ENCODE results near the gene INTS1.

Gene INTS1

DNA sequence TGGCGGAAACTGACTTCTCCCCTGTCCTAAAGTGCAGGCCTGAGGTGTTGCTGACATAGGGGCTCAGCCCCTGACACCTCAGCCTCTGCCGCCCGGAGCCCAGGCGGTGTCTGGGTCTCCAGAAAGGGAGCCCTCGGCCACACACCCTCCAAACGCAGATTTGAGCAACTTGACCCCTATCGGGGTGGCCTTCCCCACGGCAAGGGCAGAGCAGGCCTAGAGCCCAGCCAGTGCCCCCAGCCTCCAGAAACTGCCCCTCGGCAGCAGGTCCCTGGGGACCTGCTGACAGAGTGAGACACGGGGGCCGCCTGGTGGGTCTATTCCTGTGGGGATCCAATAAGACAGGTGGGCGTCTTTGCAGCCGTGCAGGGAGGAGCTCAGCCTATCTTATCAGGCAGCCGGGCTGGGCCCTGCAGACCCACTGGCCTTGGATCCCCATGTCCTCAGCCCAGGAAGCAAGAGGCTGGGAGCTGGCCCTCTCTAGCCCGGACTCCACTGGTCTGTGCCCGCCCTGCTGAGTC lies 40.8 kb upstream of the INTS1 start:
- Mint-ChIP-seq H3K27ac (no peak overlapping the region), H3K9me3 (no peaks in the 10 kb centered on the region), H3K4me1 (no peaks in the 10 kb centered on the region), H3K4me3 (no peak overlapping the region), H3K36me3 (ENCODE audit: low read depth) (no peaks in the 10 kb centered on the region), H3K27me3 (no peaks in the 10 kb centered on the region)
- DNase-seq: no peak
- ATAC-seq: no peak

DNA sequence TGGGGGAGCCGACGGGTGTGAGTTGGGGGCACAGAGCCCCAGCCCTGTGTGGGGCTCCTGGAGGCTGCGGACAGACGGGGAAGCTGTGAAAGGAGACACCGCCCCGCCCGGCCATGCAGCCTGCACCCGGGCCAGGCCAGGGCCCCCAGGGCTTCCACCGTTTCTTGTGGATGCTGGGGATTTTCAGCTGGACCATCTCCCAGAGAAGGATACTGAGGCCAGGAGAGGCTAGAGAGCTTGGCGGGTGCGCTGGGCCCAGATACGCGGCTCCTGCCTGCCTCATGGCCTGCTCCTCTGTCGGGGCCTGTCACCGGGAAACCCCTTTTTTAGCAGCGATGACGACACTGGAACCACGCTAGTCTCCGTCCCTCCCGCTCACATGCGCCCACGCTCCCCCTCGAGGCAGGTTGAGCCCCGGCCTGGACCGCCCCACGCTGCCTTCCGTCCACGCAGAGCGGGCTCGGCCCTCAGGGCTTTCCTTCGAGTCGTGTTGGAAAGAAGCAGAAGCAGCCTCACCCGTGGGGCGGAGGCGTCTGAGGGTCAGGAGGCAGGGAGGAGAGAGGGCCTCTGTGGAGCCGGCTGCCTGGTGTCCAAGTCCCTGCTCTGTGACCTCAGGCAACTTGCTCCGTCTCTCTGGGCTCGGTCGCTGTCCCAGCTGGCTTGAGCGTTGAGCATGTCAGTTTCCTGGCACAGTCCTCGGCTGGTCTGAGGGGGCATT lies 40.1 kb upstream of the INTS1 start:
- no peaks in the 10 kb centered on the region for H3K4me1 Mint-ChIP-seq
- no peaks in the 10 kb centered on the region for H3K36me3 Mint-ChIP-seq (ENCODE audit: low read depth)
- ATAC-seq: no peak
- no peaks in the 10 kb centered on the region for H3K9me3 Mint-ChIP-seq
- DNase-seq: no peak
- H3K27ac Mint-ChIP-seq: no peak overlapping the region
- H3K27me3 Mint-ChIP-seq: no peaks in the 10 kb centered on the region
- no peak overlapping the region for H3K4me3 Mint-ChIP-seq

DNA sequence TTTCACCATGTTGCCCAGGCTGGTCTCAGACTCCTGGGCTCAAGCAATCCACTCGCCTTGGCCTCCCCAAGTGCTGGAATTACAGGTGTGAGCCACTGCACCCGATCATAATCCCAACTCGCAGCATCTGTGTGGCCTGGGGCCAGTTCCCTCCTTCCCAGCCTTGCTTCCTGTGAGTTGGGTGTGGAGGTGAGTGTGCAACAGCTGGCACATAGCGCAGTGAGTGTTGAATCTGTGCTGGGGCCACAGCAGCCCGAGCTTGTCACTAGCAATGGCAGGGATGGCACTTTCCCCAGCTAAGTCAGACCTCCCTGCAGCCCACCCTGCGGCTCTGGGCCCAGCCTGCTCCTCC lies 39.6 kb upstream of the INTS1 start:
- no peaks in the 10 kb centered on the region for H3K4me1 Mint-ChIP-seq
- no peaks in the 10 kb centered on the region for H3K9me3 Mint-ChIP-seq
- no peaks in the 10 kb centered on the region for H3K36me3 Mint-ChIP-seq (ENCODE audit: low read depth)
- ATAC-seq: no peak
- H3K27ac Mint-ChIP-seq: no peak overlapping the region
- no peak overlapping the region for H3K4me3 Mint-ChIP-seq
- no peak for DNase-seq
- no peaks in the 10 kb centered on the region for H3K27me3 Mint-ChIP-seq

DNA sequence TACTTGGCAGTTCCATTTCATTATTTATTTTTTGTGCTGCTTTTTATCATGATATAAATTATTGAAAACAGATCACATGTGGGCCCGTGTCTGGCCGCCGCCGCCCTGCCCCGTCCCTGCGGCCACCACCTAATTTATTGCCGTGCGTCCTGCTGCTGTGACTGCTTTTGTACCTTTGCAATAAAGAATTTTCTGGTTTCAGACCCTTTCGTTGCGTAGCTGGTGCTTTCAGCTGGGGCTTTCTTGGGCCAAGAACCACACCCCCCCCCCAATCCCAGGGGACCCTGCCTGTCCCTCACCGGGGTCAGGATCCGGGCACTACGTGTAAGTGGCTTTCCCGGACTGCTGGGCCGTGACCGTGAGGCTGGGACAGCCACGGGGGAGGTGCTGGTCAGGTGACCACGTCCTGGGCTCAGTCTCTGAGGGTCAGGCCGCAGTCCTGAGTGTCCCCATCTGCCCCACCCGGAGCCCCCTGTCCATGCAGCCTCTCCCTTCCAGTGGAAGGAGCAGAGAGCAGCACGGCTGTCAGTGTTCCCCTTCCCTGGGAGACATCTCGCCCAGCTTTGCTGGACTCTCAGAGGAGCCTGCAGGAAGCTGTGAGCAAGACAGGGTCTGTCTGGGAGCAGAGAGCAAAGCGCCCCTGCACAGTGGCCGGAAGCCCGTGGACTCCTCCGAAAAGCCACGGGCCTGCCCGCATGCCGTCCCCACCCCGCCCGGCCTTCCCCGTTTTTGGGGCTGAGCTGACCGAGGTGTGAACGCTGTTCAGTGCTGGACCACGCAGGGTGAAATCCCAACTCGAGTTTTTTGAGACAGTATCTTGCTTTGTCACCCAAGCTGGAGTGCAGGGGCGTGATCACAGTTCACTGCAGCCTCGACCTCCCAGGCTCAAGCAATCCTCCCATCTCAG lies 38.9 kb upstream of the INTS1 start:
- Mint-ChIP-seq H3K27ac (no peak overlapping the region), H3K27me3 (no peaks in the 10 kb centered on the region), H3K36me3 (ENCODE audit: low read depth) (no peaks in the 10 kb centered on the region), H3K9me3 (no peaks in the 10 kb centered on the region), H3K4me3 (no peak overlapping the region), H3K4me1 (no peaks in the 10 kb centered on the region)
- ATAC-seq (no peak), DNase-seq (no peak)

DNA sequence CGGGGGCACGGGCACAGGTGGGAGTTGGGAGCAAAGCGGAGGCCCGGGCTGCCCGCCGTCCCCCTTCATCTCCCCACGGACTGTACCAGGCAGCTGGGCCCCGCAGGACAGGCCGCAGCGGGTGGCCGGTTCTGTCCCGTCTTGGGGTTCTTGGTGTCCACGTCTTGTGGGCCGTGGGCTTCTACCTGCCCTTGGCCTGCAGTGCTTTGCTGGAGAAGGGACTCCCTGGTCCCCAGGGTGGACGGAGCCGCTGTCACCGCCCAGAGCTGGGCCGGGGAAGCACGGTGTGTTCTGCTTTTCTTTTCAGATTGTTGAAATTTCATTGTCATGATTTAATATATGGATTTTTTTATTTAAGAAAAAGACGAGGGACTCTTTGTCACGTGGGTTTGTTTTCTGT lies 38.1 kb upstream of the INTS1 start:
- Mint-ChIP-seq H3K9me3 (no peaks in the 10 kb centered on the region), H3K4me3 (no peak overlapping the region), H3K4me1 (peaks cover 2% of the 10 kb centered on the region), H3K36me3 (ENCODE audit: low read depth) (peaks cover 1% of the 10 kb centered on the region), H3K27me3 (no peaks in the 10 kb centered on the region), H3K27ac (no peak overlapping the region)
- DNase-seq (no peak), ATAC-seq (no peak)

DNA sequence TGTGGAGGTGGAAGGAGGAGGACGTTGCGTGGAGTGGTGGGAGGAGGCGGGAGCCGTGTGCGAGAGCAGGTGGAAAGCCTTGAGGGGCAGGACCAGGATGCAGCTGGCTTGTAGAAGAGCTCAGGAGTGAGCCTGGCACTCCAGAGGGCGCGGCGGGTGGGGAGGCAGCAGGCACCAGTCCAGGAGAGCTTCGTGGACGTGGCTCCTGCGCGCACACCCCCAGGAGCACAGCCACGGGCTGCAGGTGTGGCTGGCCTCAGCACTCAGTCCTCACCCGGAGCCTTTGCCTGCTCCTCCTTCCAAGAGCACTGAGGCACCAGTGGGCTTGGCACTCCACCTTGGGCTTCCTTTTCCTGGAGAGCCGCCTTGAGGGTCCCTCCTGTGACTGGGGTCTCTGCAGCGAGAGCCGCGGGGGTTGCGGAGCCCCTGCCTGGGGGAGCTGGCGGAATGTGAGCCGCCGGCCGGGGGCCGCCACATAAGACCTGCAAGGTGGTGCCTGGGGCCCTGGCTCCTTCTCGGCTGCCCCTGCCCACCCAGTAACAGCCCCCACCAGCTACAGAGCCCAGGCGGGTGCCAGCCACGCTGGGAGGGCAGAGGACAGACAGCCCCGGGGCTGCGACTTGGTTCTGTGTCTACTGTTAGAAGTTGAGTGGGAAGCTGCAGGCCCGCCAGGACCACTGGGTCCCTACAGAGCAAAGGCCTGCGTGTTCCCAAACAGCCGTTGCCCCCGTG lies 37.4 kb upstream of the INTS1 start:
- H3K4me1 Mint-ChIP-seq: peaks cover 2% of the 10 kb centered on the region
- no peak overlapping the region for H3K4me3 Mint-ChIP-seq
- H3K27ac Mint-ChIP-seq: no peak overlapping the region
- ATAC-seq (no peak), DNase-seq (no peak)
- H3K9me3 Mint-ChIP-seq: no peaks in the 10 kb centered on the region
- no peaks in the 10 kb centered on the region for H3K27me3 Mint-ChIP-seq
- peaks cover 1% of the 10 kb centered on the region for H3K36me3 Mint-ChIP-seq (ENCODE audit: low read depth)

DNA sequence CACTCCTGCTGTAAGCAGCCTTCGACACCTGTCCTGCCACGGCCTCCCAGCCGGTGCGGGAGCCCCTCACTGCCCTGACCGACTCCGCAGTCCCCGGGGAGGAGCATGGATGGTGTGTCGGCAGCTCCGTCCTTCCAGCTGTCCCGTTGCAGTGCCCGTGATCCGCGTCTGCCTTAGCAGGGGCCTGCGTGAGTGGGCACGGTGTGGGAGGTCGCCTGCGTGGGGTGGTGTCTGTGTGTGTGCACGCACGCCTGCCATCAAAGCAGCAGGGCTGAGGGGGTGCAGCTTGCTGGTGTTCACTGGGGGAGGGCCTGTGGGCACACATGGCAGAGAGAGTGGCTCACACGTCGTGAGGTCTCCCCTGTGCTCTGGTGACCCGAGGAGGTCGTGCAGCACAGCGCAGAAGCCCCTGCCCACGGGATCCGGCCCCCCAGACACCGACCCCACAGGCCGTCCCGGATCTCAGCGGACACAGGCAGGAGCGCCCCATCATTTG lies 36.6 kb upstream of the INTS1 start:
- Mint-ChIP-seq H3K27me3 (no peaks in the 10 kb centered on the region), H3K4me3 (no peak overlapping the region), H3K27ac (no peak overlapping the region), H3K36me3 (ENCODE audit: low read depth) (peaks cover 1% of the 10 kb centered on the region), H3K9me3 (no peaks in the 10 kb centered on the region), H3K4me1 (peaks cover 6% of the 10 kb centered on the region)
- DNase-seq (no peak), ATAC-seq (no peak)

DNA sequence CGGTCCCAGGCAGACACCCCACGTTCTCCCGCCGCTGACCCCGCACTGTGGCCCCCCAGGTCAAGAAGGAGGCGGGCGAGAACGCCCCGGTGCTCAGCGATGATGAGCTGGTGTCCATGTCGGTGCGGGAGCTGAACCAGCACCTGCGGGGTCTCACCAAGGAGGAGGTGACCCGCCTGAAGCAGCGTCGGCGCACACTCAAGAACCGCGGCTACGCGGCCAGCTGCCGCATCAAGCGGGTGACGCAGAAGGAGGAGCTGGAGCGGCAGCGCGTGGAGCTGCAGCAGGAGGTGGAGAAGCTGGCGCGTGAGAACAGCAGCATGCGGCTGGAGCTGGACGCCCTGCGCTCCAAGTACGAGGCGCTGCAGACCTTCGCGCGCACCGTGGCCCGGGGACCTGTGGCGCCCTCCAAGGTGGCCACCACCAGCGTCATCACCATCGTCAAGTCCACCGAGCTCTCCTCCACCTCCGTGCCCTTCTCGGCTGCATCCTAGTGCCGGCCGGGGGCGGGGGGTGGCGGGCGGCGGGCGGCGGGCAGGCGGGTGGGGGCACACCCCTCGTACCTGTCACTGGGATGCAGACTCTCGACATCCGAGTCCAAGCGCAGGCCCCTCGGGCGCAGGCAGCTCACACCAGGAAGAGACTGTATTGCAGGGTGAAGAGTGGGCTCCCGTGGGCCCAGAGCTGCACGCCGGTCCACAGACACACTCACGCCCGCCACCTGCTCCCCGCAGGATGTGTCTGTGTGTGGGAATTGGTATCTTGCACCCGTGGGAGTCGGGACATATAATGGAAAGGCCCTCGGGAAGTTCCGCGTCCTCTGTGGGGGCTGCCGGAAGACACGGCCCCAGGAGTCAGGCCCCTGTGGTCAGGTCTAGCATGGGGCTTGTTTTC lies 35.9 kb upstream of the INTS1 start:
- Mint-ChIP-seq H3K9me3 (no peaks in the 10 kb centered on the region), H3K27me3 (no peaks in the 10 kb centered on the region), H3K4me3 (no peak overlapping the region), H3K36me3 (ENCODE audit: low read depth) (peaks cover 1% of the 10 kb centered on the region), H3K27ac (no peak overlapping the region), H3K4me1 (peaks cover 6% of the 10 kb centered on the region)
- DNase-seq (no peak), ATAC-seq (no peak)

DNA sequence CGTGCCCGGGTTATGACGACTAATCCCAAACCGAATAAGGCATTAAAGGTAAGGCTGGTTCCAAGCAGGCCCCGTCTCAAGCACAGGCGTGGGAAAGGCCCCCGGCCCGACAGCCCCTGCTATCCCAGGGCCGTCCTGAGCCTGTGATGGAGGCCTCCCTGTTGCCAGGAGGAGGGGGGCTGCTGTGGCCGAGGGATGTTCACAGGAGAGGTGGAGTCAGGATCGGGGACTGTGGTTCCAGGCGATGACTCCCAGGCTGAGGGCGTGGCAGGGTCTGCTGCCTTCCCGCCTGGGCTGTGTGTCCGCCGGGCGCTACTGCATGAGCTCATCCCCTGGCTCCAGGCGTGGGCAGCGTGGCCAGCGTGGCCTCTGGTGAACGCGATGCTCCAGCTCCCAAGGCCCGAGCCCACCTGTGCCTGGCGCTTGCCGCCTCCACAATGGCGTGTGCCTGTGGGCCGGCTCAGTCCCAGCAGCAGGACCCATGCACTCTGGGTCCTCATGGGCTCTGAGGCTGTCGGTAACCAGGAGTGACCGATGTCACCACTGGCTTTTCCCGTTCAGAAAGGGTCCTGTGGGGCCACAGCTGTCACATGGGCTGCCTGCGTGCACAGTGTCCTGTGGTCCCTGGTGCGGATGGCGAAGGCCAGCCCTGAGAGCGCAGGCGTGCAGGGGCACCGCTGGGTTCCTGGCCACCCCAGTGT lies 35.1 kb upstream of the INTS1 start:
- peaks cover 10% of the 10 kb centered on the region for H3K4me1 Mint-ChIP-seq
- no peaks in the 10 kb centered on the region for H3K27me3 Mint-ChIP-seq
- no peak overlapping the region for H3K27ac Mint-ChIP-seq
- no peaks in the 10 kb centered on the region for H3K9me3 Mint-ChIP-seq
- peaks cover 1% of the 10 kb centered on the region for H3K36me3 Mint-ChIP-seq (ENCODE audit: low read depth)
- no peak for DNase-seq
- H3K4me3 Mint-ChIP-seq: no peak overlapping the region
- ATAC-seq: no peak

DNA sequence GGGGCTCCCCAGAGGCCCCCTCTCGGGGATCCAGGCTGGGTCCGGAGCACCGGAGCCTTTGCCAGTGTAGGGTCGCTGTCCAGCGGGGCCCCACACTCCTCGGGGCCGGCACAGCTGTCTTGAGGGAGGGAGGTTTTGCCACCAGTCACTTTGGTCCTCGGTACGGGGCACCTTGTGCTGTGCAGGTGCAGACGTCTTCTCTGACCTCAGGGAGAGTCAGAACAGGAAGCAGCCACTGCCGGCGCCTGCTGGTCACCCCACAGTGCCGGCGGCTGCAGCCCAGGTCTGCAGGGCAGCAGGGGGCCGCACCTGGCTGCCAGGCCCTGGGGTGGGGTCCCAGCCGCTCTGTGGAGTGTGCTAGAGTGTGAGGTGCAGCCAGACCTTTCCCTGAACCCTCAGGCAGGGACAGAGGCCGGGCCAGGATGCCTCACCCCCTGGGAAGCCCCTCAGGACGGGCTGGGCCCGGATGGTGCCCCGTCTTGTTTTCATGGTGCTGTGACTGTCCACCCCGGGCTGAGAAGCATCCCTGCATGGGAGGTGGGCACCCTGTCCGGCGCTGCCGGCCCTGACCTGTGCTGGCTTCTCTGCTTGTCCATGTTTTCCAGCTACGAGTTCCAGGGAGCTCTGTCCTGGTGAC lies 34.5 kb upstream of the INTS1 start:
- Mint-ChIP-seq H3K9me3 (no peaks in the 10 kb centered on the region), H3K27ac (no peak overlapping the region)

DNA sequence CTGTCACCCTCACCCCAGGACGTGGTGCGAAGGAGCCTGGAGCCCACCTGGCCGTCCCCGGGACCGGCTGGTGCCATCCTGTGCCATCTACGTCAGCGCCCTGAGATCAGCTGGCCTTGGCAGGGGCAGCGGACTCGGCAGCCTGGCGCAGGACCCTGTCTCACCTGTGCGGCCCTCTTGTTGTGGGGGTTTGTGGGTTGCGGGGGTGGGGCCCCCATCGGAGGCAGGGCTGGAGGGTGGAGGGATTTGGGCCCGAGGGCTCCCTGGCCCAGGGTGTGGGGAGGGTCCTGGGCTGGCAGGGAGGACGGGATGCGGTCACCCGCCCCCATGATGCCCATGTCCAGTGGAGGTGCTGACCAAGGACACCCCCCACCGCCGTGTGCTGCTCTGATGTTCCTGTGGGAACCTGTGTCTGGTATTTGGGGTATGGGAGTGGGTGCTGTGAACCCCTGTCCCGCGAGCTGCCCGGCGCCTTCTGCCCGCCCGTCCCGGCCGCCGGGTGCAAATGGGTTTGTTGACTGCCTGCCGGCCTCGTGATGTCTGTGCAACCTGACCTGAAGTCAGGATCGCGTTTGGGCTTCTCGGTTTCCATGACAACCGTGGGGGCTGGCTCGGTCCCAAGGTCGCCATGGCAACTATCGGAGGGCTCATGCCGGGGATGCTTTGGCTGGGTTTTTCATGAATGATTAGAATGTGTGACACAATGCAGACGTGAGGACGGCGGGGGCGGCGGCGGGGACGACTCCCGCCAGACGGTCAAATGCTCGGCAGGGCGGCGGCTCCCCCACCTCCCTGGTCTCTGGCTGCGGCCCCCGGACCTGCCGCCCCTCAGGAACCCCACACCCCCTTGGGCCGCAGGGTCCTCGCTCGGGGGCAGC lies 33.6 kb upstream of the INTS1 start:
- H3K27ac Mint-ChIP-seq: peak overlapping the region; percentile 77
- no peaks in the 10 kb centered on the region for H3K9me3 Mint-ChIP-seq
- no peaks in the 10 kb centered on the region for H3K27me3 Mint-ChIP-seq
- peaks cover 1% of the 10 kb centered on the region for H3K36me3 Mint-ChIP-seq (ENCODE audit: low read depth)
- DNase-seq (no peak), ATAC-seq (no peak)
- H3K4me3 Mint-ChIP-seq: no peak overlapping the region
- peaks cover 21% of the 10 kb centered on the region for H3K4me1 Mint-ChIP-seq

More for the DNA sequence above, 34.5 kb upstream of the INTS1 start:
- peaks cover 1% of the 10 kb centered on the region for H3K36me3 Mint-ChIP-seq (ENCODE audit: low read depth)
- H3K4me3 Mint-ChIP-seq: no peak overlapping the region
- peaks cover 12% of the 10 kb centered on the region for H3K4me1 Mint-ChIP-seq
- ATAC-seq (no peak), DNase-seq (no peak)
- H3K27me3 Mint-ChIP-seq: no peaks in the 10 kb centered on the region

DNA sequence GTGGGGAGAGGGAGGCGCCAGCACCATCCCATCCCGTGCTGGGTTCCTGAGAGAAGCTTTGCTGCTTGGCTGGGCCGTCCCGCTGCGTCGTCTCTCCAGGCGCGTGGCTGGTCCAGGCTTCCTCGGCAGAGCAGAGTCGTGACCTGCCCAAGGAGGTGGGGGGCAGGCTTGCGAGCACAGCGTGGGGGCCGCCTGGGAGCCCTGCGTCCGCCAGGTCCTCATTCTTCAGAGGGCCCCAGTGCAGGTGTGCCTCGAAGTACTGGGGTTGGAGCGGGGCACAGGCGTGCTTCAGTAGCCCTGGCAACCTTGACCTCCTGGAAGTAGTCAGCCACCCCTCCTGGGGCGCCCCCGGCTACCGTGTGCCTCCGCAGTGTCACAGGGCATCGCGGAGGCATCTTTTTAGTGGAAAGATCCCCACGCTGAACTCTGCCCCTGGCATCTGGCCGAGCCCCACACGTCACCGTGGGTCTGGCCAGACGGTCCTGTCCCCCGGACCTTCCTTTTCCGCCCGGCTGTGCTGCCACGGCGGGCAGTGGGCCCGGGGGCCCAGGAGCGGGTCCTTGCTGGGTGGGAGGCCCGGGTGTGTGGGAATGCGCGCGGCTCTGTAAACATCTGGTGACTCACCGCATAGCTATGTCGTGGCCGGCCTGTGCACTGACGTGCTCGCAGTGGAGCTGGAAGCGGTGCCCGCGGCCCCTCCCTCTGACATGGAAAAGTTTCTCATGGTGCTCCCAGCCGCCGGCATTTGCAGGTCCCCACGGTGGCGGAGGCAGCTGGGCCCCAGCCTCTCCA lies 32.8 kb upstream of the INTS1 start:
- Mint-ChIP-seq H3K9me3 (no peaks in the 10 kb centered on the region), H3K4me1 (peaks cover 27% of the 10 kb centered on the region), H3K27ac (no peak overlapping the region), H3K4me3 (no peak overlapping the region), H3K27me3 (no peaks in the 10 kb centered on the region), H3K36me3 (ENCODE audit: low read depth) (peaks cover 1% of the 10 kb centered on the region)
- no peak for DNase-seq
- ATAC-seq: no peak

Data from activated naive CD8-positive, alpha-beta T cell treated with anti-CD3 and anti-CD28 coated beads, Interleukin-2, amount 50 U/mL, for 24 hours (primary cell).